HEK293T (cell line): ENCODE data around the gene ADSS1.

Experiments used
- CTCF ChIA-PET: fragments of 350-600 bp; formaldehyde crosslinking; extraction: SDS; loops from one replicate; lab custom pipeline; 2021; ENCODE audit warnings: antibody characterized with exemption, inconsistent platforms; lab: Yijun Ruan, JAX
- POLR2A ChIA-PET: fragments of 350-600 bp; formaldehyde crosslinking; extraction: SDS; loops from one replicate; lab custom pipeline; 2020; ENCODE audit warnings: antibody characterized with exemption, inconsistent platforms; lab: Yijun Ruan, JAX
- DNase-seq: peaks from one replicate; pipeline ENCODE4 v3.0.0; 2012; ENCODE audit warnings: mixed read lengths; ENCODE audit errors: extremely low spot score
- ARNT ChIP-seq: fragments of 450-650 bp; IDR thresholded peaks from 2 replicates; pipeline ENCODE4 v1.6.1; 2017; ENCODE audit warnings: mild to moderate bottlenecking
- BHLHE40 ChIP-seq: fragments of 450-650 bp; IDR thresholded peaks from 2 replicates; pipeline ENCODE4 v1.6.1; 2016; ENCODE audit warnings: mild to moderate bottlenecking, moderate library complexity, borderline replicate concordance
- CTBP1 ChIP-seq: fragments of 450-650 bp; IDR thresholded peaks from 2 replicates; pipeline ENCODE4 v1.6.1; 2016; ENCODE audit warnings: borderline replicate concordance
- ELF4 ChIP-seq: fragments of 450-650 bp; IDR thresholded peaks from 2 replicates; pipeline ENCODE4 v1.6.1; 2017; ENCODE audit warnings: antibody characterized with exemption
- FOXA1 ChIP-seq: fragments of 450-650 bp; IDR thresholded peaks from 2 replicates; pipeline ENCODE4 v1.6.1; 2016; ENCODE audit warnings: mild to moderate bottlenecking
- FOXK2 ChIP-seq: fragments of 450-650 bp; IDR thresholded peaks from 2 replicates; pipeline ENCODE4 v1.6.1; 2016; ENCODE audit warnings: mild to moderate bottlenecking
- FOXM1 ChIP-seq: fragments of 450-650 bp; IDR thresholded peaks from 2 replicates; pipeline ENCODE4 v1.6.1; 2017; ENCODE audit warnings: mild to moderate bottlenecking, borderline replicate concordance
- HDGF ChIP-seq: fragments of 450-650 bp; IDR thresholded peaks from 2 replicates; pipeline ENCODE4 v1.6.1; 2017; ENCODE audit warnings: antibody characterized with exemption, borderline replicate concordance
- L3MBTL2 ChIP-seq: fragments of 450-650 bp; conservative IDR thresholded peaks from 2 replicates; pipeline ENCODE4 v1.6.1; 2016; ENCODE audit warnings: mild to moderate bottlenecking
- LEF1 ChIP-seq: fragments of 450-650 bp; IDR thresholded peaks from 2 replicates; pipeline ENCODE4 v1.6.1; 2017; ENCODE audit warnings: mild to moderate bottlenecking, borderline replicate concordance
- NFRKB ChIP-seq: fragments of 450-650 bp; IDR thresholded peaks from 2 replicates; pipeline ENCODE4 v1.6.1; 2016; ENCODE audit warnings: mild to moderate bottlenecking, moderate library complexity
- SP1 ChIP-seq: fragments of 450-650 bp; IDR thresholded peaks from 2 replicates; pipeline ENCODE4 v1.6.1; 2017
- SUZ12 ChIP-seq: fragments of 450-650 bp; IDR thresholded peaks from 2 replicates; pipeline ENCODE4 v1.6.1; 2016; ENCODE audit warnings: mild to moderate bottlenecking
- TARDBP ChIP-seq: fragments of 450-650 bp; IDR thresholded peaks from 2 replicates; pipeline ENCODE4 v1.6.1; 2016
- ZNF384 ChIP-seq: fragments of 450-650 bp; IDR thresholded peaks from 2 replicates; pipeline ENCODE4 v1.6.1; 2016
- TF ChIP-seq, protein P1 (sequence below): fragments of 450-650 bp; IDR thresholded peaks from 2 replicates; pipeline ENCODE4 v1.6.1; 2016

ADSS1 gene

GRCh38 chr14:104770851-104771272, 46.8 kb downstream of the ADSS1 start:
- ChIA-PET CTCF (interaction anchor here (0.6 kb wide), 1 partner anchor 263 kb away, joined by 3 read pairs; no protein-coding TSS in a partner anchor), POLR2A (interaction anchor here (1.1 to 3.0 kb wide), 4 partner anchors 11 to 55 kb away, joined by 3 to 18 read pairs (median 5); partner anchors contain the start of gene SIVA1)
- DNase-seq = no peak
- TF ChIP-seq ARNT (no peak), BHLHE40 (no peak), HDGF (no peak), ZNF384 (no peak), NFRKB (no peak), ELF4 (no peak), SP1 (no peak), LEF1 (no peak), L3MBTL2 (no peak), CTBP1 (no peak), FOXA1 (no peak), FOXM1 (no peak), TARDBP (no peak), SUZ12 (no peak), FOXK2 (no peak)
- TF ChIP-seq, protein P1, sequence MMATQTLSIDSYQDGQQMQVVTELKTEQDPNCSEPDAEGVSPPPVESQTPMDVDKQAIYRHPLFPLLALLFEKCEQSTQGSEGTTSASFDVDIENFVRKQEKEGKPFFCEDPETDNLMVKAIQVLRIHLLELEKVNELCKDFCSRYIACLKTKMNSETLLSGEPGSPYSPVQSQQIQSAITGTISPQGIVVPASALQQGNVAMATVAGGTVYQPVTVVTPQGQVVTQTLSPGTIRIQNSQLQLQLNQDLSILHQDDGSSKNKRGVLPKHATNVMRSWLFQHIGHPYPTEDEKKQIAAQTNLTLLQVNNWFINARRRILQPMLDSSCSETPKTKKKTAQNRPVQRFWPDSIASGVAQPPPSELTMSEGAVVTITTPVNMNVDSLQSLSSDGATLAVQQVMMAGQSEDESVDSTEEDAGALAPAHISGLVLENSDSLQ = no peak

- TF ChIP-seq FOXM1 = no peak
- TF ChIP-seq NFRKB = no peak
- no peak for TF ChIP-seq ARNT
- TF ChIP-seq BHLHE40 = no peak
- TF ChIP-seq LEF1 = no peak
- no peak for TF ChIP-seq CTBP1
- no peak for TF ChIP-seq SUZ12
- TF ChIP-seq ZNF384 = no peak
- no peak for TF ChIP-seq L3MBTL2
- no peak for TF ChIP-seq ELF4
- TF ChIP-seq SP1 = no peak
- no peak for TF ChIP-seq FOXK2
- TF ChIP-seq, protein P1 = no peak
- TF ChIP-seq FOXA1 = no peak
- DNase-seq = no peak
- CTCF ChIA-PET = interaction anchor here (0.6 kb wide), 1 partner anchor 262 kb away, joined by 3 read pairs; no protein-coding TSS in a partner anchor
- POLR2A ChIA-PET = interaction anchor here (1.1 kb wide), 1 partner anchor 12 kb away, joined by 3 read pairs; no protein-coding TSS in a partner anchor
Measured at GRCh38 chr14:104771374-104771773, 47.3 kb downstream of the ADSS1 start.

GRCh38 chr14:104771918-104772706, 48.1 kb downstream of the ADSS1 start:
- TF ChIP-seq, protein P1 = no peak
- no peak for TF ChIP-seq SUZ12
- TF ChIP-seq LEF1 = no peak
- TF ChIP-seq CTBP1 = no peak
- no peak for TF ChIP-seq ZNF384
- no peak for TF ChIP-seq HDGF
- TF ChIP-seq NFRKB = no peak
- no peak for TF ChIP-seq SP1
- TF ChIP-seq ELF4 = no peak
- TF ChIP-seq FOXM1 = no peak
- no peak for TF ChIP-seq BHLHE40
- no peak for TF ChIP-seq TARDBP
- TF ChIP-seq ARNT = no peak
- no peak for DNase-seq
- CTCF ChIA-PET = interaction anchor here (0.5 kb wide), 1 partner anchor 282 kb away, joined by 4 read pairs; no protein-coding TSS in a partner anchor
- POLR2A ChIA-PET = no interaction called here

DNA sequence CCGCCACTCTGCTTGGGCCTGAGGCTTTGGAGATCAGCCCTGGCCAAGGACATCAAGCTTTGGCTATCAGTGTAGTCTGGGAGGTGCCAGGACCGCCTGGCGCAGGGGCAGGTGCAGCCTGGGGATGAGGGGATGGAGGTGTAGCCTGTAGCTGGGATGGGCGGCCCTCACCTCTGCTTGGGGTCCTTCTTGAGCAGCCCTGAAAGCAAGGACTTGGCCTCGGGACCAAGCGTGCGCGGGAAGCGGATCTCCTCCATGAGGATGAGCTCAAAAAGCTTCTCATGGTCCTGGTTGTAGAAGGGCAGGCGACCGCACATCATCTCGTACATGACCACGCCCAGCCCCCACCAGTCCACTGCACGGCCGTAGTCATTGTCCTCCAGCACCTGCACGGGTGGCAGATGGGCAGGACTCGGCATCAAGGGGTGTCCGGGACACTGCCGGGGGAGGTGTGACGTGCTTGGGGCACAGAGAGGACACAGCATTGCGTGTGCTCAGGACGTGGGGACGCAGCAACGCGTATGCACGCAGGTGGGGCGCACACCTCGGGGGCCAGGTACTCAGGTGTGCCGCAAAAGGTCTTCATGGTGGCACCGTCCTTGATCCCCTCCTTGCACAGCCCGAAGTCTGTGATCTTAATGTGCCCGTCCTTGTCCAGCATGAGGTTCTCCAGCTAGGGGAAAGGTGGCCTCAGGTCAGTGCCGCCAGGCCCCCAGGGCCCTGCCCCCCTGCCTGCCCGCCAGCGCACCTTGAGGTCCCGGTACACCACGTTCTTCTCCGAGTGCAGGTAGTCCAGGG, 48.9 kb downstream of the ADSS1 start:
- CTCF ChIA-PET = interaction anchor here (0.5 kb wide), 1 partner anchor 282 kb away, joined by 4 read pairs; no protein-coding TSS in a partner anchor
- DNase-seq = no peak
- POLR2A ChIA-PET = no interaction called here
- no peak for TF ChIP-seq HDGF
- TF ChIP-seq BHLHE40 = no peak
- no peak for TF ChIP-seq CTBP1
- TF ChIP-seq, protein P1 = no peak
- no peak for TF ChIP-seq FOXM1
- no peak for TF ChIP-seq ELF4
- TF ChIP-seq L3MBTL2 = no peak
- TF ChIP-seq FOXA1 = no peak
- no peak for TF ChIP-seq SP1
- no peak for TF ChIP-seq TARDBP
- TF ChIP-seq ZNF384 = no peak
- TF ChIP-seq SUZ12 = no peak
- no peak for TF ChIP-seq ARNT
- no peak for TF ChIP-seq NFRKB
- TF ChIP-seq LEF1 = no peak
- no peak for TF ChIP-seq FOXK2
